Measurements from ENCODE around the gene CEBPZ.
"Not testable (repeated sequence)": the region's sequence is repeated elsewhere in the genome, so short reads cannot be mapped to it uniquely, and the experiment has no call there.

Gene CEBPZ

GRCh38 chr2:37215250-37215649 is 16.1 kb downstream of the CEBPZ start:
- DNase-seq (ENCODE audit: low read depth in 2 of 2): no peak

- no peak for DNase-seq (ENCODE audit: low read depth in 2 of 2)
These were observed 19.5 kb downstream of the CEBPZ start for GRCh38 chr2:37211939-37212338.

GRCh38 chr2:37211212-37211611 is 20.2 kb downstream of the CEBPZ start:
- DNase-seq (ENCODE audit: low read depth in 2 of 2): no peak

- DNase-seq (ENCODE audit: low read depth in 2 of 2): not testable (repeated sequence)
These were observed 24.6 kb downstream of the CEBPZ start for GRCh38 chr2:37206760-37207159.

- no peak for DNase-seq (ENCODE audit: low read depth in 2 of 2)
These were observed 25.6 kb downstream of the CEBPZ start for GRCh38 chr2:37205689-37206341.

- DNase-seq (ENCODE audit: low read depth in 2 of 2): not testable (repeated sequence)
These were observed 26.2 kb downstream of the CEBPZ start for GRCh38 chr2:37205071-37205661.

GRCh38 chr2:37203708-37204107 is 27.7 kb downstream of the CEBPZ start:
- no peak for DNase-seq (ENCODE audit: low read depth in 2 of 2)

- DNase-seq (ENCODE audit: low read depth in 2 of 2): peak in 1 of 2 donors; percentile 20
These were observed 29.6 kb downstream of the CEBPZ start for GRCh38 chr2:37201766-37202165.

- DNase-seq (ENCODE audit: low read depth in 2 of 2): no peak
These were observed 30.2 kb downstream of the CEBPZ start for GRCh38 chr2:37201208-37201607.

- no peak for DNase-seq (ENCODE audit: low read depth in 2 of 2)
These were observed 32.7 kb downstream of the CEBPZ start for GRCh38 chr2:37198681-37199065.

- DNase-seq (ENCODE audit: low read depth in 2 of 2): peak; percentile 82 to 83
These were observed 34.8 kb downstream of the CEBPZ start, which contains the start of gene CEBPZOS for GRCh38 chr2:37196320-37197195. CEBPZOS (plus strand) TSS chr2:37196496; CDS start chr2:37199705, 3,209 bp downstream.

- not testable (repeated sequence) for DNase-seq (ENCODE audit: low read depth in 2 of 2)
These were observed 35.5 kb downstream of the CEBPZ start for GRCh38 chr2:37195862-37196319.

- DNase-seq (ENCODE audit: low read depth in 2 of 2): no peak
These were observed 38.8 kb downstream of the CEBPZ start for GRCh38 chr2:37192551-37192950.

- DNase-seq (ENCODE audit: low read depth in 2 of 2): no peak
These were observed 39.6 kb downstream of the CEBPZ start for GRCh38 chr2:37191747-37192146.

GRCh38 chr2:37191253-37191652 is 40.1 kb downstream of the CEBPZ start:
- DNase-seq (ENCODE audit: low read depth in 2 of 2): no peak

GRCh38 chr2:37190290-37190689 is 41.1 kb downstream of the CEBPZ start:
- DNase-seq (ENCODE audit: low read depth in 2 of 2): no peak

- no peak for DNase-seq (ENCODE audit: low read depth in 2 of 2)
These were observed 41.8 kb downstream of the CEBPZ start for GRCh38 chr2:37189452-37190153.

- DNase-seq (ENCODE audit: low read depth in 2 of 2): no peak
These were observed 42.8 kb downstream of the CEBPZ start, which contains the start of gene SULT6B1 for GRCh38 chr2:37188570-37188969. SULT6B1 (minus strand) TSS chr2:37188670; CDS start chr2:37188640, 30 bp downstream.

GRCh38 chr2:37181726-37182684 is 49.4 kb downstream of the CEBPZ start:
- no peak for DNase-seq (ENCODE audit: low read depth in 2 of 2)

- no peak for DNase-seq (ENCODE audit: low read depth in 2 of 2)
These were observed 50.8 kb downstream of the CEBPZ start for GRCh38 chr2:37180640-37181039.

All from stimulated activated CD4-positive, alpha-beta T cell treated with anti-CD3 and anti-CD28 coated beads, Interleukin-15, amount 100 ng/mL, for 48 hours (primary cell).